SK-N-SH (cell line): ENCODE data around the gene FBXO47. TPM values are rescaled to one million over a fixed set of nuclear protein-coding genes. Genes with fewer than 3 reads are reported as not detected.

ENCODE experiments used
- CTCF ChIA-PET: fragments of 300-600, 350-600 bp; formaldehyde crosslinking; extraction: SDS; loops from one replicate; lab custom pipeline; 2021; lab: Yijun Ruan, JAX
- POLR2A ChIA-PET: fragments of 350-600 bp; sonication (Branson Sonifier 250); formaldehyde crosslinking; extraction: SDS; loops from one replicate; lab custom pipeline; 2020; ENCODE audit warnings: antibody characterized with exemption, inconsistent platforms; lab: Yijun Ruan, JAX
- DNase-seq: peaks from one replicate; pipeline ENCODE4 v3.0.0; 2012
- H2AFZ ChIP-seq: fragments of 200-600 bp; sonication (generic); 2 replicates; pipeline ENCODE4 v1.8.1; 2016; ENCODE audit warnings: antibody characterized with exemption, mild to moderate bottlenecking, low read depth
- H3F3A ChIP-seq: fragments of 200-600 bp; sonication (generic); replicated peaks from 2 replicates; pipeline ENCODE3; 2016; ENCODE audit warnings: antibody characterized with exemption, mild to moderate bottlenecking; ENCODE audit not compliant: insufficient read depth
- H3K27ac ChIP-seq, 2 experiments: fragments of 200-500 bp in 1 of 2; fragments of 200-600 bp in 1 of 2; sonication (Bioruptor generic) in 1 of 2; sonication (generic), shearing (Covaris generic) in 1 of 2; 2 replicates each; pipeline versions ENCODE4 v1.5.1 to v1.6.1; 2014 to 2016; ENCODE audit warnings: low read depth in 2 of 2, inconsistent platforms in 1 of 2, low read length in 1 of 2, mild to moderate bottlenecking in 1 of 2, mixed read lengths in 1 of 2
- H3K27me3 ChIP-seq: fragments of 200-600 bp; sonication (generic), shearing (Covaris generic); 2 replicates; pipeline ENCODE4 v1.6.1; 2016; ENCODE audit warnings: mixed run types; ENCODE audit not compliant: insufficient read depth
- H3K36me3 ChIP-seq, 2 experiments: fragments of 200-500 bp in 1 of 2; fragments of 200-600 bp in 1 of 2; sonication (Bioruptor generic) in 1 of 2; sonication (generic) in 1 of 2; replicated peaks in 1 of 2; 2 replicates each; pipeline versions ENCODE3 to v1.5.1; 2014 to 2016; ENCODE audit warnings: low read length in 1 of 2, mild to moderate bottlenecking in 1 of 2; ENCODE audit not compliant: insufficient read depth in 2 of 2, control insufficient read depth in 1 of 2
- H3K4me1 ChIP-seq, 2 experiments: fragments of 200-500 bp in 1 of 2; fragments of 200-600 bp in 1 of 2; sonication (Bioruptor generic) in 1 of 2; sonication (generic), shearing (Covaris generic) in 1 of 2; 2 replicates each; pipeline versions ENCODE4 v1.5.1 to v1.6.1; 2014 to 2016; ENCODE audit warnings: low read depth in 1 of 2, low read length in 1 of 2, mixed run types in 1 of 2; ENCODE audit not compliant: insufficient read depth in 2 of 2, control insufficient read depth in 1 of 2
- H3K4me2 ChIP-seq: fragments of 200-600 bp; sonication (generic), shearing (Covaris generic); 2 replicates; pipeline ENCODE4 v1.6.1; 2017; ENCODE audit warnings: mixed run types
- H3K4me3 ChIP-seq, 2 experiments: fragments of 200-500 bp in 1 of 2; fragments of 200-600 bp in 1 of 2; sonication (Bioruptor generic) in 1 of 2; sonication (generic), shearing (Covaris generic) in 1 of 2; 2 replicates each; pipeline versions ENCODE4 v1.5.1 to v1.8.1; 2014 to 2016; ENCODE audit warnings: low read depth in 2 of 2, inconsistent platforms in 1 of 2, low read length in 1 of 2, mild to moderate bottlenecking in 1 of 2, mixed read lengths in 1 of 2, moderate library complexity in 1 of 2
- H3K79me2 ChIP-seq: fragments of 200-600 bp; sonication (generic); 2 replicates; pipeline ENCODE4 v1.8.1; 2017; ENCODE audit warnings: mild to moderate bottlenecking; ENCODE audit not compliant: insufficient read depth
- H3K9ac ChIP-seq: fragments of 200-600 bp; sonication (generic); 2 replicates; pipeline ENCODE4 v1.6.1; 2017; ENCODE audit warnings: mixed run types
- H3K9me2 ChIP-seq: fragments of 200-600 bp; sonication (generic); 2 replicates; pipeline ENCODE4 v1.6.1; 2017; ENCODE audit warnings: mixed run types
- H3K9me3 ChIP-seq: fragments of 200-600 bp; sonication (generic); 2 replicates; pipeline ENCODE4 v1.6.1; 2017; ENCODE audit warnings: mixed run types, mild to moderate bottlenecking, moderate library complexity
- H4K20me1 ChIP-seq: fragments of 200-600 bp; sonication (generic); 2 replicates; pipeline ENCODE4 v1.6.1; 2017; ENCODE audit warnings: mild to moderate bottlenecking, mixed run types; ENCODE audit not compliant: insufficient read depth
- CHD2 ChIP-seq: fragments of 150-350 bp; IDR thresholded peaks from 2 replicates; pipeline ENCODE4 v1.6.1; 2018; ENCODE audit warnings: low read length; ENCODE audit not compliant: partially characterized antibody
- ELF1 ChIP-seq: IDR thresholded peaks from 2 replicates; pipeline ENCODE4 v1.4.0; 2012
- EP300 ChIP-seq, 2 experiments: IDR thresholded peaks; 2 replicates each; pipeline versions ENCODE4 v1.4.0 to v1.6.1; 2012; ENCODE audit warnings: borderline replicate concordance in 1 of 2, low read depth in 1 of 2, low read length in 1 of 2
- FOXM1 ChIP-seq: IDR thresholded peaks from 2 replicates; pipeline ENCODE4 v1.4.0; 2012; ENCODE audit warnings: low read depth, mild to moderate bottlenecking
- GABPA ChIP-seq: IDR thresholded peaks from 2 replicates; pipeline ENCODE4 v1.4.0; 2012; ENCODE audit warnings: low read depth, mild to moderate bottlenecking
- IRF3 ChIP-seq: fragments of 150-350 bp; IDR thresholded peaks from 2 replicates; pipeline ENCODE4 v1.6.1; 2016; ENCODE audit warnings: mild to moderate bottlenecking, low read depth, low read length
- MEF2A ChIP-seq: IDR thresholded peaks from 2 replicates; pipeline ENCODE4 v1.4.0; 2012; ENCODE audit warnings: low read depth, borderline replicate concordance
- NFIC ChIP-seq: IDR thresholded peaks from 2 replicates; pipeline ENCODE4 v1.4.0; 2012; ENCODE audit warnings: borderline replicate concordance
- PBX3 ChIP-seq: IDR thresholded peaks from 2 replicates; pipeline ENCODE4; 2012
- POLR2AphosphoS5 ChIP-seq: IDR thresholded peaks from 2 replicates; pipeline ENCODE4 v1.6.1; 2012; ENCODE audit warnings: low read depth, low read length
- RAD21 ChIP-seq: IDR thresholded peaks from 2 replicates; pipeline ENCODE4 v1.6.1; 2012; ENCODE audit warnings: mild to moderate bottlenecking, low read length
- REST ChIP-seq: IDR thresholded peaks from 2 replicates; pipeline ENCODE4 v1.6.1; 2012; ENCODE audit warnings: mild to moderate bottlenecking, low read depth, low read length, moderate library complexity
- RXRA ChIP-seq: IDR thresholded peaks from 2 replicates; pipeline ENCODE4 v1.4.0; 2012; ENCODE audit warnings: low read depth, mild to moderate bottlenecking, borderline replicate concordance
- SIN3A ChIP-seq: IDR thresholded peaks from 2 replicates; pipeline ENCODE4 v1.6.1; 2012; ENCODE audit warnings: low read depth, mild to moderate bottlenecking, low read length, moderate library complexity, borderline replicate concordance
- USF2 ChIP-seq: fragments of 150-350 bp; IDR thresholded peaks from 2 replicates; pipeline ENCODE4 v1.6.1; 2017; ENCODE audit warnings: antibody characterized with exemption, low read length, low read depth, borderline replicate concordance
- WGBS: methylation state at CpG from one replicate; pipeline ENCODE4 v1.1.6; 2017; ENCODE audit warnings: low lambda C conversion rate; 5-methylcytosine and 5-hydroxymethylcytosine counted together
- polyA plus RNA-seq, 3 experiments: library from polyadenylated mRNA; depleted of rRNA; stranded (reverse); fragments of >200 nt; gene quantifications; 2 replicates each; pipeline ENCODE4 v1.2.3, GENCODE V29; 2012

Gene FBXO47
- polyA plus RNA-seq, 1 of the 3 experiments (the other 2 are of a cell fraction) = not detected

GRCh38 chr17:38969281-38969680, 2.1 kb upstream of the FBXO47 start:
- Histone ChIP-seq H3K9me3 (no peaks in the 10 kb centered on the region), H3F3A (peaks cover 7% of the 10 kb centered on the region), H3K27me3 (no peaks in the 10 kb centered on the region), H3K9ac (no peak overlapping the region), H3K4me3 (no peak overlapping the region), H3K27ac (no peak overlapping the region), H2AFZ (no peak overlapping the region), H3K4me2 (no peak overlapping the region), H4K20me1 (no peaks in the 10 kb centered on the region), H3K79me2 (no peaks in the 10 kb centered on the region), H3K4me1 (no peaks in the 10 kb centered on the region), H3K9me2 (no peaks in the 10 kb centered on the region), H3K36me3 (no peaks in the 10 kb centered on the region)
- ChIA-PET CTCF (interaction anchor here (2.1 kb wide), 1 partner anchor 14 kb away, joined by 7 read pairs; no protein-coding TSS in a partner anchor), POLR2A (no interaction called here)
- no peak for TF ChIP-seq NFIC
- no peak for TF ChIP-seq EP300 (IDR thresholded peaks at IDR 0.05; ENCODE audit: borderline replicate concordance in 1 of 2, low read depth in 1 of 2, low read length in 1 of 2)
- no peak for TF ChIP-seq MEF2A
- TF ChIP-seq IRF3 = no peak
- no peak for TF ChIP-seq FOXM1
- TF ChIP-seq REST = no peak
- TF ChIP-seq CHD2 = no peak
- TF ChIP-seq SIN3A = no peak
- TF ChIP-seq RXRA = no peak
- no peak for TF ChIP-seq POLR2AphosphoS5
- no peak for TF ChIP-seq GABPA
- TF ChIP-seq ELF1 = no peak
- TF ChIP-seq RAD21 = no peak
- no peak for DNase-seq
- 86% methylated on average over 4 of the region's 4 CpGs for WGBS

- H3K9me2 ChIP-seq = no peaks in the 10 kb centered on the region
- peak overlapping the region; percentile 19 for H2AFZ ChIP-seq
- 48% methylated on average over 4 of the region's 4 CpGs for WGBS
- H3K36me3 ChIP-seq = no peaks in the 10 kb centered on the region
- H3K27ac ChIP-seq = no peak overlapping the region
- H3F3A ChIP-seq = peaks cover 31% of the 10 kb centered on the region
- no peaks in the 10 kb centered on the region for H3K79me2 ChIP-seq
- TF ChIP-seq PBX3 = peak; percentile 24; the same call in 1 of the 2 replicates
- no peak for TF ChIP-seq USF2
- no peaks in the 10 kb centered on the region for H4K20me1 ChIP-seq
- POLR2A ChIA-PET = no interaction called here
- no peak for DNase-seq
- no peaks in the 10 kb centered on the region for H3K27me3 ChIP-seq
- H3K9me3 ChIP-seq = no peaks in the 10 kb centered on the region
- no peak overlapping the region for H3K4me2 ChIP-seq
- peaks cover 0 to 8% of the 10 kb centered on the region in 2 experiments; a peak in 1 of 4 replicates for H3K4me1 ChIP-seq
- H3K9ac ChIP-seq = no peak overlapping the region
- no peak overlapping the region for H3K4me3 ChIP-seq
- CTCF ChIA-PET = no interaction called here
Observed at GRCh38 chr17:38961413-38961812, 5.8 kb downstream of the FBXO47 start.
